HFFc6 (cell line): ENCODE data around the gene ENO2. TPM values are rescaled to one million over a fixed set of nuclear protein-coding genes. Genes with fewer than 3 reads are reported as not detected.

ENCODE experiments used
- DNase-seq: peaks from one replicate; pipeline ENCODE4 v3.0.0-alpha.2; 2018
- H3K27ac Mint-ChIP-seq: 2 replicates; pipeline ENCODE4 v1.8.0; 2020; ENCODE audit warnings: mild to moderate bottlenecking, mixed read lengths
- H3K27me3 Mint-ChIP-seq: 2 replicates; pipeline ENCODE4 v1.8.0; 2021; ENCODE audit warnings: mild to moderate bottlenecking, moderate library complexity, mixed read lengths; ENCODE audit not compliant: insufficient read depth
- H3K36me3 Mint-ChIP-seq: 2 replicates; pipeline ENCODE4 v1.8.0; 2021; ENCODE audit warnings: low read depth, mixed read lengths
- H3K4me1 Mint-ChIP-seq: 2 replicates; pipeline ENCODE4 v1.8.0; 2020; ENCODE audit warnings: low read depth, mixed read lengths
- H3K4me3 Mint-ChIP-seq: 2 replicates; pipeline ENCODE4 v1.8.0; 2020; ENCODE audit warnings: mild to moderate bottlenecking, moderate library complexity, mixed read lengths
- H3K9me3 Mint-ChIP-seq: 2 replicates; pipeline ENCODE4 v1.8.0; 2020; ENCODE audit warnings: mild to moderate bottlenecking, mixed read lengths
- total RNA-seq, 6 experiments: library from RNA; stranded (reverse); fragmentation: NEBNext Ultra II Directional; extraction: Animal tissue kit (Norgen Biotek cat#: 25700); gene quantifications; 2 replicates in 1 of 6; 3 replicates in 5 of 6; pipeline ENCODE4 v1.2.3, GENCODE V29; 2021
- TF ChIP-seq, protein P1 (sequence below): fragments of 200-600 bp; sonication (generic); IDR thresholded peaks from 2 replicates; pipeline ENCODE4 v1.5.0; 2021; ENCODE audit warnings: antibody characterized with exemption, mild to moderate bottlenecking

ENO2 gene
- total RNA-seq, 6 experiments from 2014 or later: 18.9 to 26.9 (median 24.7) TPM

DNA sequence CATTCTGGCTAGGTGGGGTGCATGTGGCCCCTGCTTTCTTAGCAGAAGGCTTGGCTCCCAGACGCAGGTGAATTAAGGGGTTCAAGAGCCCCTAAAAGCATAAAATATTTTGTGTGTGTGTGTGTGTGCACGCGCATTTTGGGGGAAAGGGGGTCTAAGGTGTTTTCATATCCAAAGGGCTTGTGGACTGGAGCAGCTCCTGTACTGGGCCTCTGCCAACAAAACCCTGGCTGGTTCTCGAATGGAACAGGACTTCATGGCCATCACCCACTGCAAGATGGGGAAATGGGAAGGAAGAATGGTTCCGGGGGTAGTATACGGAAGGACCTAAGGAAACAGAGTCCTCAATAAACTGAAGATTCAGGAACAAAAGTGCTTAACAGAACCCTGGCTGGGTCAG is 9.5 kb downstream of the ENO2 start:
- Mint-ChIP-seq H3K4me1 (peaks cover 38% of the 10 kb centered on the region), H3K27ac (peak overlapping the region; percentile 99), H3K27me3 (peaks cover 4% of the 10 kb centered on the region), H3K9me3 (no peaks in the 10 kb centered on the region), H3K4me3 (no peak overlapping the region), H3K36me3 (peaks cover 4% of the 10 kb centered on the region)
- TF ChIP-seq, protein P1, sequence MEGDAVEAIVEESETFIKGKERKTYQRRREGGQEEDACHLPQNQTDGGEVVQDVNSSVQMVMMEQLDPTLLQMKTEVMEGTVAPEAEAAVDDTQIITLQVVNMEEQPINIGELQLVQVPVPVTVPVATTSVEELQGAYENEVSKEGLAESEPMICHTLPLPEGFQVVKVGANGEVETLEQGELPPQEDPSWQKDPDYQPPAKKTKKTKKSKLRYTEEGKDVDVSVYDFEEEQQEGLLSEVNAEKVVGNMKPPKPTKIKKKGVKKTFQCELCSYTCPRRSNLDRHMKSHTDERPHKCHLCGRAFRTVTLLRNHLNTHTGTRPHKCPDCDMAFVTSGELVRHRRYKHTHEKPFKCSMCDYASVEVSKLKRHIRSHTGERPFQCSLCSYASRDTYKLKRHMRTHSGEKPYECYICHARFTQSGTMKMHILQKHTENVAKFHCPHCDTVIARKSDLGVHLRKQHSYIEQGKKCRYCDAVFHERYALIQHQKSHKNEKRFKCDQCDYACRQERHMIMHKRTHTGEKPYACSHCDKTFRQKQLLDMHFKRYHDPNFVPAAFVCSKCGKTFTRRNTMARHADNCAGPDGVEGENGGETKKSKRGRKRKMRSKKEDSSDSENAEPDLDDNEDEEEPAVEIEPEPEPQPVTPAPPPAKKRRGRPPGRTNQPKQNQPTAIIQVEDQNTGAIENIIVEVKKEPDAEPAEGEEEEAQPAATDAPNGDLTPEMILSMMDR: no peak
- DNase-seq: no peak

GRCh38 chr12:6925239-6925539 is 10.8 kb downstream of the ENO2 start:
- Mint-ChIP-seq H3K4me3 (peak overlapping the region; percentile 89), H3K27ac (peak overlapping the region; percentile 99), H3K4me1 (peaks cover 48% of the 10 kb centered on the region), H3K9me3 (no peaks in the 10 kb centered on the region), H3K36me3 (peaks cover 16% of the 10 kb centered on the region), H3K27me3 (peaks cover 5% of the 10 kb centered on the region)
- TF ChIP-seq, protein P1: no peak
- no peak for DNase-seq

GRCh38 chr12:6925540-6926279 is 11.3 kb downstream of the ENO2 start:
- TF ChIP-seq, protein P1: no peak
- Mint-ChIP-seq H3K4me1 (peaks cover 53% of the 10 kb centered on the region), H3K27me3 (peaks cover 5% of the 10 kb centered on the region), H3K9me3 (no peaks in the 10 kb centered on the region), H3K27ac (peak overlapping the region; percentile 99), H3K4me3 (peak overlapping the region; percentile 89), H3K36me3 (peaks cover 18% of the 10 kb centered on the region)
- DNase-seq: peak; percentile 88

GRCh38 chr12:6927379-6928021 is 13.1 kb downstream of the ENO2 start, which contains the start of gene ATN1:
Gene ATN1, plus strand, starts transcription at chr12:6927959. Its CDS starts 6,043 bp downstream, at chr12:6934002.
- H3K9me3 Mint-ChIP-seq: no peaks in the 10 kb centered on the region
- peaks cover 5% of the 10 kb centered on the region for H3K27me3 Mint-ChIP-seq

GRCh38 chr12:6928022-6928702 is 13.8 kb downstream of the ENO2 start:
- Mint-ChIP-seq H3K4me3 (peak overlapping the region; percentile 100), H3K9me3 (no peaks in the 10 kb centered on the region), H3K27me3 (peaks cover 5% of the 10 kb centered on the region), H3K27ac (peak overlapping the region; percentile 90), H3K4me1 (peaks cover 73% of the 10 kb centered on the region), H3K36me3 (peaks cover 23% of the 10 kb centered on the region)
- TF ChIP-seq, protein P1: no peak
- DNase-seq: no peak

More at GRCh38 chr12:6927379-6928021, 13.1 kb downstream of the ENO2 start, which contains the start of gene ATN1:
- H3K4me1 Mint-ChIP-seq: peaks cover 67% of the 10 kb centered on the region
- H3K4me3 Mint-ChIP-seq: peak within 1 kb of the TSS; percentile 100
- peak within 1 kb of the TSS; percentile 99 for H3K27ac Mint-ChIP-seq
- peaks cover 18% of the 10 kb centered on the region for H3K36me3 Mint-ChIP-seq
- TF ChIP-seq, protein P1: no peak
- DNase-seq: peak; percentile 46
